BE2C (cell line): Measurements from ENCODE around the gene CDX2.
"Not testable (repeated sequence)": the region's sequence is repeated elsewhere in the genome, so short reads cannot be mapped to it uniquely, and the experiment has no call there.

Experiments
- DNase-seq: peaks from one replicate; pipeline ENCODE4 v3.0.0-alpha.2; 2020
- H3K27me3 ChIP-seq: fragments of 250-450 bp; sonication (Bioruptor Pico); 2 replicates; pipeline ENCODE4 v1.5.1; 2020; ENCODE audit warnings: mild to moderate bottlenecking
- H3K36me3 ChIP-seq: fragments of 250-450 bp; sonication (Bioruptor Pico); 2 replicates; pipeline ENCODE4 v1.5.1; 2020; ENCODE audit warnings: mild to moderate bottlenecking
- H3K4me1 ChIP-seq: fragments of 250-450 bp; sonication (Bioruptor Pico); 2 replicates; pipeline ENCODE4 v1.5.1; 2020
- H3K4me3 ChIP-seq: 2 replicates; pipeline ENCODE4 v1.5.1; 2011; ENCODE audit warnings: low read depth, low read length
- H3K9me3 ChIP-seq: fragments of 250-450 bp; sonication (Bioruptor Pico); 2 replicates; pipeline ENCODE4 v1.5.1; 2020
- CTCF ChIP-seq: IDR thresholded peaks from 2 replicates; pipeline ENCODE4 v1.5.1; 2012; ENCODE audit warnings: mild to moderate bottlenecking, low read depth, low read length

CDX2 gene

GRCh38 chr13:27966641-27967202 is 2.4 kb downstream of the CDX2 start:
- H3K4me1 ChIP-seq: no peaks in the 10 kb centered on the region
- no peak for TF ChIP-seq CTCF
- H3K4me3 ChIP-seq: no peak overlapping the region
- no peaks in the 10 kb centered on the region for H3K36me3 ChIP-seq
- no peak for DNase-seq
- H3K9me3 ChIP-seq: no peaks in the 10 kb centered on the region
- peaks cover 98% of the 10 kb centered on the region for H3K27me3 ChIP-seq

- no peaks in the 10 kb centered on the region for H3K4me1 ChIP-seq
- no peak for TF ChIP-seq CTCF
- H3K36me3 ChIP-seq: no peaks in the 10 kb centered on the region
- no peaks in the 10 kb centered on the region for H3K9me3 ChIP-seq
- H3K27me3 ChIP-seq: peaks cover 98% of the 10 kb centered on the region
- H3K4me3 ChIP-seq: no peak overlapping the region
- DNase-seq: no peak
These were observed 3.1 kb downstream of the CDX2 start for GRCh38 chr13:27965740-27966640.

DNA sequence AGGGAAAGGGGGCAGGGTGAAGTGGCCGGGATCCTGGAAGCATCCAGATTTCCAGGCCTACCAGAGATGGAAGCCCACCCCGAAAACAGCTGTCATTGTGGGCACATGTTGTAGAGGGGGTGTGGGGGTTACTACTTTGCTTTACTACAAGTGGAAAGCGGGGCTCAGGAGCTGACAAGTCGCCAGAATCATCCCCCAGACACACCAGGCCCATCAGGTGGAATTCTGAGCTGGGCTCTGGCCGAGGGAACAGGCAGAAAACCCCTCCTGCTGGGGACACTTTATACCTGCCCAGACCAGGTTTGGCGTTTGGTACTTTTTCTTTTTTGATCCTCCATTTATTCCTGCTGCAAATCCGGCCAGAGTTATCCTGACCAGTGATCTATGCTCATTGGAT is 3.8 kb downstream of the CDX2 start:
- H3K4me1 ChIP-seq: no peaks in the 10 kb centered on the region

DNA sequence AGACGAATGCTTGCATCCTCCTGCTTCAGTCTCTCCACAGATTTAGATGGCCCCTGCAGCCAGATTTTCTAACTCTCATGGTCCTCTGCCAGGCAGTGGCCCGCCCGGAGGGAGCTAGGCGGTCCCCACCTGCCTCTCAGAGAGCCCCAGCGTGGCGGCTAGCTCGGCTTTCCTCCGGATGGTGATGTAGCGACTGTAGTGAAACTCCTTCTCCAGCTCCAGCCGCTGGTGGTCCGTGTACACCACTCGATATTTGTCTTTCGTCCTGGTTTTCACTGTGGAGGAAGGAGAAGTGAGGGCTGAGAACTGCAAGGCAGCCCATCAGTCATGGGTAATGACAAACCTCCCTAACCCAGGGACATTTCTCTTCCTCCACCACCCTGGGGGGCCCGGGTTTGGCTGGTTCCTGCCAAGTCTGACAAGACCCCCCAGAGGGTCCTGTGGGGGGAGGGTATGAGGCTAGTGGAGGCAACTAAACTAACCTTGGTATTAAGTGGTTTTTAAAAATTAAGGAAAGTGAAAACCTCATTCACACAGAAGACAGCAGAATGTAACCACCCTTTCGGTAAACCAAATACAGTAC is 4.3 kb downstream of the CDX2 start:
- Histone ChIP-seq H3K36me3 (no peaks in the 10 kb centered on the region), H3K4me1 (no peaks in the 10 kb centered on the region), H3K27me3 (peaks cover 98% of the 10 kb centered on the region), H3K4me3 (no peak overlapping the region), H3K9me3 (no peaks in the 10 kb centered on the region)
- no peak for TF ChIP-seq CTCF
- DNase-seq: no peak

More for the DNA sequence above, 3.8 kb downstream of the CDX2 start:
- DNase-seq: no peak
- H3K36me3 ChIP-seq: no peaks in the 10 kb centered on the region
- H3K27me3 ChIP-seq: peaks cover 98% of the 10 kb centered on the region
- no peaks in the 10 kb centered on the region for H3K9me3 ChIP-seq
- TF ChIP-seq CTCF: no peak
- no peak overlapping the region for H3K4me3 ChIP-seq

GRCh38 chr13:27964206-27964605 is 4.9 kb downstream of the CDX2 start:
- not testable (repeated sequence) for H3K4me1 ChIP-seq, H3K9me3 ChIP-seq, H3K4me3 ChIP-seq, H3K36me3 ChIP-seq, DNase-seq
- H3K27me3 ChIP-seq: peaks cover 98% of the 10 kb centered on the region

DNA sequence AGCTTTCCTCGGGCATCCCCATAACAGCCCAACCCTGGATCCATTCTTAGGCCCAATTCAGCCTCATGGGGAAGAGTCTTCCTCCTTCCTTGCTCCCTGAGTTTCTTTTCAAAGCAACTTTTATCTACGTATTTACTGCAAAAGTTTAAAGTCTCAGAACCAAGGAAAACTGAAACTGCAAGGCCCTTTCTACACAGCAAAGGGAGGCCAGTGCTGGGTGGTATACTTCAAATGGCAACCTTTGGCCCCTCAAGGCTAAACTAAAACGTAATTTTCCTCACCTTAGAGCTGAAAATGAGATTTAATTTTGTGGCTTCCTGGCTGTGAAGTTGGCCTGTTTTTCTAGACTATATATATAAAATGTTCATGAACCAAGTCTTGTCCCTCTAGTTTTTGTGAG is 5.6 kb downstream of the CDX2 start:
- peaks cover 98% of the 10 kb centered on the region for H3K27me3 ChIP-seq
- TF ChIP-seq CTCF: no peak
- no peaks in the 10 kb centered on the region for H3K36me3 ChIP-seq
- H3K4me1 ChIP-seq: no peaks in the 10 kb centered on the region
- no peak for DNase-seq
- no peak overlapping the region for H3K4me3 ChIP-seq
- no peaks in the 10 kb centered on the region for H3K9me3 ChIP-seq
